ENCODE data around the gene NKAIN4. TPM values are rescaled to one million over a fixed set of nuclear protein-coding genes. Genes with fewer than 3 reads are reported as not detected.

Gene NKAIN4
- total RNA-seq, 4 donors from 2014 or later: 40.9 TPM; not detected in 3

GRCh38 chr20:63260521-63260920 is 6.3 kb upstream of the NKAIN4 start:
- intact Hi-C loops (cut with DNase I; ENCODE audit: low total_unique reads): no loop called here
- TF ChIP-seq POLR2A (IDR thresholded peaks at IDR 0.05) (no peak), CTCF (IDR thresholded peaks at IDR 0.05) (no peak)
- Histone ChIP-seq H3K9me3 (no peaks in the 10 kb centered on the region), H3K4me1 (no peaks in the 10 kb centered on the region), H3K36me3 (no peaks in the 10 kb centered on the region), H3K27me3 (peaks cover 0 to 11% of the 10 kb centered on the region in 2 donors), H3K4me3 (no peak overlapping the region), H3K27ac (no peak overlapping the region)
- no peak for DNase-seq

GRCh38 chr20:63259734-63260460 is 5.6 kb upstream of the NKAIN4 start:
- intact Hi-C loops (cut with DNase I; ENCODE audit: low total_unique reads): no loop called here
- TF ChIP-seq CTCF (IDR thresholded peaks at IDR 0.05): no peak
- no peak for TF ChIP-seq POLR2A (IDR thresholded peaks at IDR 0.05)
- Histone ChIP-seq H3K27ac (no peak overlapping the region), H3K36me3 (no peaks in the 10 kb centered on the region), H3K4me1 (no peaks in the 10 kb centered on the region), H3K9me3 (no peaks in the 10 kb centered on the region), H3K27me3 (peaks cover 0 to 11% of the 10 kb centered on the region in 2 donors), H3K4me3 (no peak overlapping the region)
- no peak for DNase-seq

- DNase-seq: no peak
- Histone ChIP-seq H3K36me3 (no peaks in the 10 kb centered on the region), H3K27ac (no peak overlapping the region), H3K9me3 (no peaks in the 10 kb centered on the region), H3K27me3 (peaks cover 4 to 15% of the 10 kb centered on the region in 2 donors), H3K4me1 (peaks cover 0 to 10% of the 10 kb centered on the region in 2 donors), H3K4me3 (no peak overlapping the region)
- intact Hi-C loops (cut with DNase I; ENCODE audit: low total_unique reads): no loop called here
- TF ChIP-seq POLR2A (IDR thresholded peaks at IDR 0.05): no peak
- TF ChIP-seq CTCF (IDR thresholded peaks at IDR 0.05): no peak
Observed at GRCh38 chr20:63258781-63259180, 4.5 kb upstream of the NKAIN4 start.

GRCh38 chr20:63257629-63258028 is 3.4 kb upstream of the NKAIN4 start:
- Histone ChIP-seq H3K36me3 (no peaks in the 10 kb centered on the region), H3K27me3 (peaks cover 5 to 21% of the 10 kb centered on the region in 2 donors), H3K4me3 (no peak overlapping the region), H3K4me1 (peaks cover 0 to 18% of the 10 kb centered on the region in 2 donors), H3K9me3 (no peaks in the 10 kb centered on the region), H3K27ac (no peak overlapping the region)
- TF ChIP-seq CTCF (IDR thresholded peaks at IDR 0.05) (no peak), POLR2A (IDR thresholded peaks at IDR 0.05) (no peak)
- DNase-seq: no peak
- intact Hi-C loops (cut with DNase I; ENCODE audit: low total_unique reads): no loop called here

- Histone ChIP-seq H3K9me3 (no peaks in the 10 kb centered on the region), H3K36me3 (no peaks in the 10 kb centered on the region), H3K27ac (no peak overlapping the region), H3K27me3 (peaks cover 5 to 24% of the 10 kb centered on the region in 2 donors), H3K4me1 (peaks cover 0 to 18% of the 10 kb centered on the region in 2 donors), H3K4me3 (no peak overlapping the region)
- intact Hi-C loops (cut with DNase I; ENCODE audit: low total_unique reads): no loop called here
- DNase-seq: no peak
- TF ChIP-seq POLR2A (IDR thresholded peaks at IDR 0.05): no peak
- no peak for TF ChIP-seq CTCF (IDR thresholded peaks at IDR 0.05)
Observed at GRCh38 chr20:63256954-63257353, 2.7 kb upstream of the NKAIN4 start.
